Stimulated activated CD4-positive, alpha-beta T cell treated with anti-CD3 and anti-CD28 coated beads, TNF-alpha, amount 100 ng/mL, for 24 hours (primary cell): Measurements from ENCODE around the gene SMYD3.
"Not testable (repeated sequence)": the region's sequence is repeated elsewhere in the genome, so short reads cannot be mapped to it uniquely, and the experiment has no call there.

Experiments
- DNase-seq, 3 experiments: peaks; one replicate each; pipeline ENCODE4 v3.0.0-alpha.2; 2020; ENCODE audit warnings: low read depth in 3 of 3

SMYD3 gene

GRCh38 chr1:246355411-246356230 is 151.5 kb downstream of the SMYD3 start:
- DNase-seq = no peak

GRCh38 chr1:246351721-246352120 is 155.4 kb downstream of the SMYD3 start:
- no peak for DNase-seq

- DNase-seq = no peak
Observed at GRCh38 chr1:246350745-246351144, 156.3 kb downstream of the SMYD3 start.

GRCh38 chr1:246343937-246344336 is 163.1 kb downstream of the SMYD3 start:
- no peak for DNase-seq

- DNase-seq = no peak
Observed at GRCh38 chr1:246343251-246343650, 163.8 kb downstream of the SMYD3 start.

- DNase-seq = no peak
Observed at GRCh38 chr1:246338546-246338945, 168.5 kb downstream of the SMYD3 start.

- no peak for DNase-seq
Observed at GRCh38 chr1:246338098-246338497, 169.0 kb downstream of the SMYD3 start.

- DNase-seq = no peak
Observed at GRCh38 chr1:246335151-246335550, 171.9 kb downstream of the SMYD3 start.

GRCh38 chr1:246333855-246334254 is 173.2 kb downstream of the SMYD3 start:
- no peak for DNase-seq

- DNase-seq = no peak
Observed at GRCh38 chr1:246332078-246332477, 175.0 kb downstream of the SMYD3 start.

GRCh38 chr1:246329900-246330299 is 177.2 kb downstream of the SMYD3 start:
- DNase-seq = peak in 2 of 3 experiments; percentile 5 to 10

GRCh38 chr1:246329292-246329691 is 177.8 kb downstream of the SMYD3 start:
- not testable (repeated sequence) for DNase-seq

GRCh38 chr1:246324711-246325110 is 182.4 kb downstream of the SMYD3 start:
- no peak for DNase-seq

GRCh38 chr1:246324033-246324432 is 183.0 kb downstream of the SMYD3 start:
- DNase-seq = not testable (repeated sequence)

- DNase-seq = no peak
Observed at GRCh38 chr1:246320286-246320685, 186.8 kb downstream of the SMYD3 start.

- no peak for DNase-seq
Observed at GRCh38 chr1:246319083-246319714, 187.9 kb downstream of the SMYD3 start.

GRCh38 chr1:246318622-246319021 is 188.5 kb downstream of the SMYD3 start:
- DNase-seq = no peak

GRCh38 chr1:246318036-246318359 is 189.1 kb downstream of the SMYD3 start:
- no peak for DNase-seq

GRCh38 chr1:246317332-246318035 is 189.6 kb downstream of the SMYD3 start:
- DNase-seq = no peak

- no peak for DNase-seq
Observed at GRCh38 chr1:246311461-246311860, 195.6 kb downstream of the SMYD3 start.

GRCh38 chr1:246309247-246309884 is 197.7 kb downstream of the SMYD3 start:
- DNase-seq = no peak

GRCh38 chr1:246308533-246309075 is 198.5 kb downstream of the SMYD3 start:
- no peak for DNase-seq
